Stomach (tissue), 9 donors: Measurements from ENCODE around the gene PTGR2. TPM values are rescaled to one million over a fixed set of nuclear protein-coding genes. Genes with fewer than 3 reads are reported as not detected.

Experiments used
- DNase-seq, 2 donors: peaks; one replicate each; pipeline versions ENCODE4 v3.0.0 to v3.0.0-alpha.2; 2013 to 2019
- H3K27ac ChIP-seq, 5 donors: fragments of 200-600 bp in 4 of 5; sonication (generic) in 4 of 5; one replicate each; pipeline ENCODE4 v1.5.1; 2013 to 2019; ENCODE audit warnings: mild to moderate bottlenecking in 1 of 5, moderate library complexity in 1 of 5
- H3K27me3 ChIP-seq, 3 donors: fragments of 200-600 bp; sonication (generic); one replicate each; pipeline ENCODE4 v1.5.1; 2017 to 2019; ENCODE audit warnings: mixed run types in 1 of 3
- H3K36me3 ChIP-seq, 4 donors: fragments of 200-600 bp; sonication (generic); 1 replicate in 3 of 4; 2 replicates in 1 of 4; pipeline ENCODE4 v1.5.1; 2016 to 2019
- H3K4me1 ChIP-seq, 4 donors: fragments of 200-600 bp; sonication (generic); one replicate each; pipeline ENCODE4 v1.5.1; 2016 to 2019
- H3K4me3 ChIP-seq, 4 donors: fragments of 200-600 bp; sonication (generic) in 3 of 4; one replicate each; pipeline ENCODE4 v1.5.1; 2016 to 2019; ENCODE audit warnings: mild to moderate bottlenecking in 1 of 4
- H3K9me3 ChIP-seq, 4 donors: fragments of 200-600 bp; sonication (generic); one replicate each; pipeline ENCODE4 v1.5.1; 2016 to 2019
- EP300 ChIP-seq: sonication (generic); formaldehyde crosslinking; IDR thresholded peaks from one replicate; pipeline ENCODE4 v1.6.1; 2017; ENCODE audit warnings: antibody characterized with exemption
- POLR2A ChIP-seq, 4 donors: fragments of 450-650 bp; IDR thresholded peaks; one replicate each; pipeline ENCODE4 v1.6.1; 2016; ENCODE audit warnings: antibody characterized with exemption in 4 of 4, control low read depth in 2 of 4, mild to moderate bottlenecking in 1 of 4, moderate library complexity in 1 of 4
- POLR2AphosphoS5 ChIP-seq, 3 donors: sonication (generic); formaldehyde crosslinking; IDR thresholded peaks; one replicate each; pipeline ENCODE4 v1.6.1; 2016; ENCODE audit warnings: antibody characterized with exemption in 3 of 3
- WGBS, 5 donors: extraction: QIAGEN DNeasy Blood & Tissue Kit in 3 of 5; methylation state at CpG; one replicate each; pipeline versions ENCODE4 v1.1.5 to v1.1.7; 2013 to 2018; 5-methylcytosine and 5-hydroxymethylcytosine counted together
- intact Hi-C: fragments of 100-400 bp; cut with DNase I; formaldehyde crosslinking; loops from one replicate; pipeline ENCODE4 v1.15.1; 2023; ENCODE audit warnings: low total_unique reads
- polyA plus RNA-seq, 3 donors: library from polyadenylated mRNA; stranded (reverse); fragments of 200-250 nt; gene quantifications; one replicate each; pipeline ENCODE4 v1.2.3, GENCODE V29; 2013
- total RNA-seq, 5 donors: library from RNA; depleted of rRNA; stranded (reverse); fragments of >200 nt; gene quantifications; one replicate each; pipeline versions ENCODE4 v1.1.0 to v1.2.3, GENCODE V29; 2014 to 2016
- TF ChIP-seq, protein P1 (sequence below), 7 experiments: fragments of 450-650 bp in 4 of 7; fragments of 200-600 bp in 3 of 7; sonication (generic) in 3 of 7; IDR thresholded peaks; one replicate each; pipeline ENCODE4 v1.5.1; 2016 to 2019; ENCODE audit warnings: antibody characterized with exemption in 7 of 7, control low read depth in 2 of 7, mild to moderate bottlenecking in 1 of 7
- donor health status: healthy with polysubstance abuse.
- donor health status: Bipolar disorder and iron deficiency.
- donor health status: healthy.

Gene PTGR2
- total and polyA plus RNA-seq, 8 donors: 0.58 to 17.0 (median 5.1) TPM

DNA sequence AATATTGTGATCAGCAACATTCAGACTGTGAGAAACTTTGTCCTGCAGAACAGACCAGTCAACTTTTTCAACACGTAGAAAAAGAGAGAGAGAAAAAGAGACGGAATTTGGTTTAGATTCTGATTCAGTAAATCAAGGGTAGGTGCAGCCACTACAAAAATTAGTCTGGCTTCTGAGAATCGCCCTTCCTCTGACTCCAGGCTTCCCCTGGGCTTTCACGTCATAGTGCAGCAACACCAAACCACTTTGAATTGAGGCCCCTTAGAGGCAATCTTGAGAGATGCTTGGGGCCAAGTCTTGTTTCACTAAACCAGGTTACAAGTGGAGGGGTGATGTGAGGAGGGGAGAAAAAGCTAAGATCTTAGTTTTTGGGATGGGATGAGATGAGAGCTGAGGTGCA is 37.5 kb upstream of the PTGR2 start:
- 67 to 83% (median 75%) methylated on average over 4 of the region's 4 CpGs for WGBS, 5 donors
- intact Hi-C loops: no loop called here

DNA sequence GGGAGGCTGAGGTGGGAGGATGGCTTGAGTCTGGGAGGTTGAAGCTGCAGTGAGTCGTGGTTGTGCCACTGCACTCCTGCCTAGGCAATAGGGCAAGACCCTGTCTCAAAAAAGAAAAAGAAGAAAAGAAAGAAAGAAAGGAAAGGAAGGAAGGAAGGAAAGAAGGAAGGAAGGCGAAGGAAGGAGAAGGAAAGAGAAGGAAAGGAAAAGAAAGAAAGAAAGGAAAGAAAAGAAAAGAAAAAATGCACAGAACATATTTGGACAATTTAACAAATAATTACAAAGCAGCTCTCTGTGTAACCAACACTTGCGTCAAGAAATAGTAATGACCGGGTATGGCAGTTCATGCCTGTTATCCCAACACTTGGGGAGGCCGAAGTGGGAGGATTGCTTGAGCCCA is 35.8 kb upstream of the PTGR2 start:
- DNase-seq: no peak
- 67 to 87% (median 77%) methylated on average over 4 to 5 of the region's 5 CpGs for WGBS, 5 donors
- Histone ChIP-seq H3K4me3 (no peak overlapping the region), H3K27ac (no peak overlapping the region), H3K27me3 (no peaks in the 10 kb centered on the region), H3K36me3 (no peaks in the 10 kb centered on the region), H3K9me3 (no peaks in the 10 kb centered on the region), H3K4me1 (no peaks in the 10 kb centered on the region)
- intact Hi-C loops: no loop called here
- no peak for TF ChIP-seq POLR2AphosphoS5 (IDR thresholded peaks at IDR 0.05)
- TF ChIP-seq, protein P1, sequence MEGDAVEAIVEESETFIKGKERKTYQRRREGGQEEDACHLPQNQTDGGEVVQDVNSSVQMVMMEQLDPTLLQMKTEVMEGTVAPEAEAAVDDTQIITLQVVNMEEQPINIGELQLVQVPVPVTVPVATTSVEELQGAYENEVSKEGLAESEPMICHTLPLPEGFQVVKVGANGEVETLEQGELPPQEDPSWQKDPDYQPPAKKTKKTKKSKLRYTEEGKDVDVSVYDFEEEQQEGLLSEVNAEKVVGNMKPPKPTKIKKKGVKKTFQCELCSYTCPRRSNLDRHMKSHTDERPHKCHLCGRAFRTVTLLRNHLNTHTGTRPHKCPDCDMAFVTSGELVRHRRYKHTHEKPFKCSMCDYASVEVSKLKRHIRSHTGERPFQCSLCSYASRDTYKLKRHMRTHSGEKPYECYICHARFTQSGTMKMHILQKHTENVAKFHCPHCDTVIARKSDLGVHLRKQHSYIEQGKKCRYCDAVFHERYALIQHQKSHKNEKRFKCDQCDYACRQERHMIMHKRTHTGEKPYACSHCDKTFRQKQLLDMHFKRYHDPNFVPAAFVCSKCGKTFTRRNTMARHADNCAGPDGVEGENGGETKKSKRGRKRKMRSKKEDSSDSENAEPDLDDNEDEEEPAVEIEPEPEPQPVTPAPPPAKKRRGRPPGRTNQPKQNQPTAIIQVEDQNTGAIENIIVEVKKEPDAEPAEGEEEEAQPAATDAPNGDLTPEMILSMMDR (IDR thresholded peaks at IDR 0.05): no peak

More for the DNA sequence above, 37.5 kb upstream of the PTGR2 start:
- Histone ChIP-seq H3K36me3 (no peaks in the 10 kb centered on the region), H3K27ac (no peak overlapping the region), H3K4me3 (no peak overlapping the region), H3K4me1 (no peaks in the 10 kb centered on the region), H3K9me3 (no peaks in the 10 kb centered on the region), H3K27me3 (no peaks in the 10 kb centered on the region)
- no peak for TF ChIP-seq POLR2A (IDR thresholded peaks at IDR 0.05)
- TF ChIP-seq POLR2AphosphoS5 (IDR thresholded peaks at IDR 0.05): no peak
- TF ChIP-seq, protein P1 (IDR thresholded peaks at IDR 0.05): no peak
- DNase-seq: peak in 1 of 2 donors; percentile 39

DNA sequence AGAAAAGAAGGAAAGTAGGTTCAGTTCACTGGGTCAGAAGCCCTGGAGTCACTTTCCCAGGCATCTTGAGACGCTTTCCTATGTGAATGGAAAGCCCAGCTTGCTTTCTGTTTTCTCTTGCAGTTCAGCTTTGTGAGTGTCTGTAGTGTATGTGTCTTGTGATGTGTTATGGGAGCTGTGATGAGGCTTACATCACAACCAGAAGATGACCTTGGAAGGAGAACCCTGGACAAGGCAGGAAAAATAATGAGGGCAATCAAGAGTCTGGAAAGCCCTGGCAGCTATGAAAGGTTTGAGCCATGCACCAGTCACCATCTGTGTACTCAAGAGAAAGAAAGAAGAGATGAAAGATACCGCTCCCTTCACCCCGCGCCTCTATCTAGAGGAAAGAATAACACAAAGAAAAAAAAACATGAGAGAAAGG is 35.2 kb upstream of the PTGR2 start:
- no peak overlapping the region for H3K4me3 ChIP-seq
- TF ChIP-seq POLR2A (IDR thresholded peaks at IDR 0.05): no peak
- no peak for TF ChIP-seq POLR2AphosphoS5 (IDR thresholded peaks at IDR 0.05)
- TF ChIP-seq, protein P1 (IDR thresholded peaks at IDR 0.05): no peak
- TF ChIP-seq EP300: no peak
- H3K4me1 ChIP-seq: no peaks in the 10 kb centered on the region
- no peaks in the 10 kb centered on the region for H3K27me3 ChIP-seq
- H3K27ac ChIP-seq: no peak overlapping the region
- intact Hi-C loops: no loop called here
- peak; percentile 43 to 49 for DNase-seq
- no peaks in the 10 kb centered on the region for H3K36me3 ChIP-seq
- no peaks in the 10 kb centered on the region for H3K9me3 ChIP-seq
- WGBS, 5 donors: 37 to 76% (median 45%) methylated on average over 4 of the region's 4 CpGs

DNA sequence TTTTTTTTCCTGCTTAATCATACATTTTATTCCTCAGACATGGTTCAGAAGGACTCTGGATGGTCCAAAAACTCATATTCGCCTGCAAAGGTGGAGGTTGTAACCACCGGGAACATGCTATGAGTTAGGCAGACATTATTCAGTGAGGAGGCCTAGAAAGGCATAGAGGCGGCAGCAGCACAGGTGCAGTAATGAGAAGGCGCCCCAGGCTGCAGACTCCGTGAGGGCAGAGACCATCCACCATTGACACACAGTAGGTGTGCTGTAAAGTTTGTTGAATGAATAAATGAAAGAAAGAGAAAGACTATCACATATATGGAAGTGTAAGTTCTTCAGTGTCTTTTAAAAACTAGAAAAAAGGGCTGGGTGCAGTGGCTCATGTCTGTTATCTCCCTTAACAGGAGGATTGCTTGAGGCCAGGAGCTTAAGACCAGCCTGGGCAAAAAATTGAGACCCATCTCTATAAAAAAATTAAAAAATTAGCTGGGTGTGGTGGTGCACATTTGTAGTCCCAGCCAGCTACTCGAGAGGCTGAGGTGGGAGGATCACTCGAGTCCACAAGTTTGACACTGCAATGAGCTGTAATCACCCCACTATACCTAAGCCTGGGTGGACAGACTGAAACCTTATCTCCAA is 34.5 kb upstream of the PTGR2 start:
- TF ChIP-seq, protein P1 (IDR thresholded peaks at IDR 0.05): no peak
- TF ChIP-seq POLR2A (IDR thresholded peaks at IDR 0.05) (no peak), EP300 (no peak), POLR2AphosphoS5 (IDR thresholded peaks at IDR 0.05) (no peak)
- Histone ChIP-seq H3K36me3 (no peaks in the 10 kb centered on the region), H3K27ac (no peak overlapping the region), H3K4me3 (no peak overlapping the region), H3K9me3 (no peaks in the 10 kb centered on the region), H3K27me3 (no peaks in the 10 kb centered on the region), H3K4me1 (no peaks in the 10 kb centered on the region)
- intact Hi-C loops: no loop called here
- WGBS, 5 donors: 83 to 90% (median 87%) methylated on average over 7 of the region's 7 CpGs
- no peak for DNase-seq
